ENCODE results near the gene PCMT1.

The PCMT1 gene

DNA sequence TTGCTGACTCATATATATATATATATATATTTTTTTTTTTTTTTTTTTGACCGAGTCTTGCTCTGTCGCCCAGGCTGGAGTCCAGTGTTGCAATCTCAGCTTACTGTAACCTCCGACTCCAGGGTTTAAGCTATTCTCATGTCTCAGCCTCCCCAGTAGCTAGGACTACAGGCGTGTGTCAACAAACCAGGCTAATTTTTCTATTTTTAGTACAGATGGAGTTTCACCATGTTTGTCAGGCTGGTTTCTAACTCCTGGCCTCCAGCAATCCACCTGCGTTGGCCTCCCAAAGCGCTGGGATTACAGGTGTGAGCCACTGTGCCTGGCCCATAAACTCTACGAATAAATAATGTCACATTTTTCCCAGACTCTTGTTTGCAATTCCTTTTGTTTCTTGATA lies 109.8 kb downstream of the PCMT1 start:
- peaks cover 6% of the 10 kb centered on the region for H3K4me1 ChIP-seq (ENCODE audit: control insufficient read depth, low read depth, low read length)
- H3K27ac ChIP-seq (ENCODE audit: low read length) = no peak overlapping the region
- H3K36me3 ChIP-seq (ENCODE audit: control insufficient read depth, low read depth, low read length) = no peaks in the 10 kb centered on the region
- no peaks in the 10 kb centered on the region for H3K9me3 ChIP-seq (ENCODE audit: control insufficient read depth, low read depth, low read length)
- peaks cover 18% of the 10 kb centered on the region for H3K27me3 ChIP-seq (ENCODE audit: control insufficient read depth, insufficient read depth, low read length)
- no peak overlapping the region for H3K9ac ChIP-seq (ENCODE audit: low read length)
- no peak overlapping the region for H3K4me3 ChIP-seq (ENCODE audit: low read length)

DNA sequence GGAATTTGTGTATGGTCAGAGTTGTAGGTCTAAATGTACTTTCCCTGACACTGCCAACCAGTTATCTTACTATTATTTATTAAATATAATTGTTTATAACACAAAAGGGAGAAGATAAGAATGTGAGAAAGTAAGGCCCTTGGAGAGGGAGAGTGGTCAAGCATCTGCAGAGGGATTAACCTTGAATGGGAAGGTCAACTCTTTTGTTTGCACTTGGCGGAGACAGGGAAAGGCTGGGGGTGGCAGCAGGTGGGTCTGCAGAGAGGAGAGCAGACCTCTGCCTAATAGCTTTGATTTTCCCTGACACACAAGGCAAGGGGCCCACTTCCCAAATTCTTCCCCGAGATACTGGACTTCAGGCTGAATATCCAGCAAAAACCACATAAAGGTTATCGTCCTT lies 110.4 kb downstream of the PCMT1 start:
- Histone ChIP-seq H3K27me3 (ENCODE audit: control insufficient read depth, insufficient read depth, low read length) (peaks cover 18% of the 10 kb centered on the region), H3K36me3 (ENCODE audit: control insufficient read depth, low read depth, low read length) (no peaks in the 10 kb centered on the region), H3K4me1 (ENCODE audit: control insufficient read depth, low read depth, low read length) (peaks cover 9% of the 10 kb centered on the region), H3K4me3 (ENCODE audit: low read length) (no peak overlapping the region), H3K9me3 (ENCODE audit: control insufficient read depth, low read depth, low read length) (no peaks in the 10 kb centered on the region), H3K27ac (ENCODE audit: low read length) (no peak overlapping the region), H3K9ac (ENCODE audit: low read length) (no peak overlapping the region)

DNA sequence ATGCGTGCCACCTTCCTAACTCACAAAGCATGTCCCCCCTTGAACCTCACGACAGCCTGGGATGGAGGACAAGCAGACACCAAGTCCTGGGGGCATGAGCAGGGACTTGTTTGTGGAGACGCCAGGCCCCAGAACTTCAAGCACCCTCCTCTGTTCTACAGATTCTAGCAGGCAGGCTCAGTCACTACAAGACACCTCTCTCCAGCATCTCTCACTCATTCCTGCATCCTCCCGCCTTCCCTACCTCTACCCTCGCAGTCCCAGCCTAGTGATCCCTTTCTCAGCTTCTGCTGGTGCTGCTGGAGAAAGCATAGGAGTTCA lies 110.9 kb downstream of the PCMT1 start:
- H3K36me3 ChIP-seq (ENCODE audit: control insufficient read depth, low read depth, low read length) = no peaks in the 10 kb centered on the region
- no peak overlapping the region for H3K4me3 ChIP-seq (ENCODE audit: low read length)
- H3K4me1 ChIP-seq (ENCODE audit: control insufficient read depth, low read depth, low read length) = peaks cover 11% of the 10 kb centered on the region
- H3K27me3 ChIP-seq (ENCODE audit: control insufficient read depth, insufficient read depth, low read length) = peaks cover 18% of the 10 kb centered on the region
- H3K27ac ChIP-seq (ENCODE audit: low read length) = no peak overlapping the region
- no peak overlapping the region for H3K9ac ChIP-seq (ENCODE audit: low read length)
- H3K9me3 ChIP-seq (ENCODE audit: control insufficient read depth, low read depth, low read length) = no peaks in the 10 kb centered on the region
